ENCODE measurements around the gene R3HDM1.

GRCh38 chr2:135635212-135635835 lies 104.0 kb downstream of the R3HDM1 start:
- TF ChIP-seq GATA2 (IDR thresholded peaks at IDR 0.05; ENCODE audit: low read depth, low read length) (no peak), GATA3 (IDR thresholded peaks at IDR 0.05; ENCODE audit: low read depth, low read length) (no peak)

Data from SH-SY5Y (cell line).